ENCODE data around the gene NR1H2.
"Not testable (repeated sequence)": the region's sequence is repeated elsewhere in the genome, so short reads cannot be mapped to it uniquely, and the experiment has no call there.

NR1H2 gene

DNA sequence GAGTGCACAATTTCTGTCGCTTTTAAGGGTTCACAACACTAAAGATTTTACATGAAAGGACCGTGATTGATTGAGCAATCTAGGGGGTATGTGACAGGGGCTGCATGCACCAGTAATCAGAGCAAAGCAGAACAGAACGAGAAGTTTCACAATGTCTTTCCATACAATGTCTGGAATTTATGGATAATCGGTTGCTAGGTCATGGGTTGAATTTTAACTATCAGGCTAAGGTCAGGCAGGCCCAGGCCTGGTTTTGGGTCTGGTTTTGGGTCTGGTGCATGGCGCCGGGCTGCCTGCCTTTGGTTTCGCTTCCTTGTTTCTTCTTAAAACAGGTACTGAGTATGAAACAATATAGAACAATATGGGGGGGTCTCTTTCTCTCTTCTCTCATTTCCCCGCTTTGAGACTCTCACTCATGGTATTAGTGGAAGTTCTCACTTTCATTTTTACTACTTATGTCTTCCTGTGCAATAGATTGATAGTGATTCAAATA is 29.1 kb upstream of the NR1H2 start:
- DNase-seq = not testable (repeated sequence)

DNA sequence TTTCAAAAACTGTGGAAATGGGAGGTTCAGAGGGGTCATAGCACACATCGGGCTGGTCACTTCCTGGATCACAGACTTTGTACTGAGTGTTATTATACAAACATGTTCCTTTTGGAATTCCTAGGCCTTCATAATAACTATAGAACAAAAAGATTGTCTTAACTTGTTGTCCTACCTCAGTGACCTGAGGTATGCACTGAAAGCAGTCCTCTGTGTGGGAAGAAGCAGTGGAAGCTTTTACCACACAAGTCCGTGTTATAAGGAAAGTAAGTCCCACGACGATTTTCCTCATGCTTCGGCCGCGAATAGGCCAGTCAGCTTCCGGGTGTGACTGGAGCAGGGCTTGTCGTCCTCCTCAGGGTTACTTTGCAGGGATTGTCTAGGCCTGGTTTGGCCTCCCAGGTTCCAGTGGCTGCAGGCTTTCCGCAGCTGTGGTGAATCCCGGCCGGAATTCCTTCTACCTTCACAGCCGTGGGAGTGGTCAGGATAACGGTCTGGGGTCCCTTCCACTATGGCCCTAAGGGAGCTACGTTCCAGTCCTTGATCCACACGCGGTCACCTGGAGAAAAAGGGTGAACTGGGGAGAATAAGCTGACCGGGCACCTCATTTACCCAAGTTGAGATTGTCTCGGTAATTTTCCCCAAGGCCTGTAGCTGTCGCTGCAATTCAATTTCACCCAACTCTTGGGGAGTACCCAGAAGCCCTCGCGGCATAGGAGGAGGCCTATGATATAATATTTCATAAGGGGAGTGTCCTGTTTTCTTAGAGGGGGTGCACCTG is 26.8 kb upstream of the NR1H2 start:
- no peak for DNase-seq

DNA sequence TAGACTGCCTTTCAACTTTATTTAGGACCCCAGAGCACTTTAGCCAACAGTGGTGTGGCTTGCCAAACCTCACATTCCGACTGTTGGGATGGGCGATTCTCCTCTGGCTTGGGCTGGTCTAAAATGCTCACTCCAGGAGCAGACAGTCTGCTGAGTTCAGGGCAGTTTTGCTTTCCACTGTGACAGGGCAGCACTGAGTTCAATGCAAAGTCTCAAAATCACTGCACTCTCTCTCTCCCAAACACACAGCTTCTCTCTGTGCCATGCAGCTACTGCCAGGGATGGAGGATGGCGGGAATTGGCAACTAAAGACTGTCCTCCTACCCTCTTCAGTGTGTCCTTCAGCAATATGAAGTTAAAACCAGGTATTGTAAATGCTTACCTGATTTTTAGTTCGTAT is 24.0 kb upstream of the NR1H2 start:
- DNase-seq = no peak

DNA sequence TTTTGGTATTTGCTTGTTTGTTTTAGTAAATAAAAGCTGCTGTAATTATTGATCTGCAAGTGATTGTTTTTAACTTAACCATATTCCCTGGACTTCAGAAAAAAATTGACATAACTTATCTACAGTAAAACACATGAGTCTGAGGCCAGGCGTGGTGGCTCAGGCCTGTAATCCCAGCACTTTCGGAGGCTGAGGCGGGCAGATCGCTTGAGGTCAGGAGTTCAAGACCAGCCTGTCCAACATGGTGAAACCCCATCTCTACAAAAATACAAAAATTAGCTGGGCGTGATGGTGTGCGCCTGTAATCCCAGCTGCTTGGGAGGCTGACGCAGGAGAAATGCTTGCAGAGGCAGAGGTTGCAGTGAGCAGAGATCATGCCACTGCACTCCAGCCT is 22.8 kb upstream of the NR1H2 start:
- not testable (repeated sequence) for DNase-seq

DNA sequence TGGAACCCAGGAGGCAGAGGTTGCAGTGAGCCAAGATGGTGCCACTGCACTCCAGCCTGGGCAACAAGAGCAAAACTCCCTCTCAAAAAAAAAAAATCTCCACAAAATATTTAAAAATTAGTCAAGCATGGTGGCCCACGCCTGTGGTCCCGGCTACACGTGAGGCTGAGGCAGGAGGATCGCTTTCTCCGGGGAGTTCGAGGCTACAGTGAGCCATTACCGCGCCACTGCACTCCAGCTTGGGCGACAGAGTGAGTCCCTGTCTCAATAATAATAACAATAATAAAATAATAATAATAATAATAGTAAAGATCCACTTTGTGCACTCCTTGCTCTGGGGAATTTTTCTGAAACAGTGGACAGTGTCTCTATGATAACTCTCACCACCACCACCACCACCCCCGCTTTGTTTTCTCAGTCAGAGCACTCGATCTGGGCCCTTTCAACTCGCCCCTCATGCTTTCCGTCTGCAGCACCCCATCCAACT is 19.5 kb upstream of the NR1H2 start:
- DNase-seq = no peak

DNA sequence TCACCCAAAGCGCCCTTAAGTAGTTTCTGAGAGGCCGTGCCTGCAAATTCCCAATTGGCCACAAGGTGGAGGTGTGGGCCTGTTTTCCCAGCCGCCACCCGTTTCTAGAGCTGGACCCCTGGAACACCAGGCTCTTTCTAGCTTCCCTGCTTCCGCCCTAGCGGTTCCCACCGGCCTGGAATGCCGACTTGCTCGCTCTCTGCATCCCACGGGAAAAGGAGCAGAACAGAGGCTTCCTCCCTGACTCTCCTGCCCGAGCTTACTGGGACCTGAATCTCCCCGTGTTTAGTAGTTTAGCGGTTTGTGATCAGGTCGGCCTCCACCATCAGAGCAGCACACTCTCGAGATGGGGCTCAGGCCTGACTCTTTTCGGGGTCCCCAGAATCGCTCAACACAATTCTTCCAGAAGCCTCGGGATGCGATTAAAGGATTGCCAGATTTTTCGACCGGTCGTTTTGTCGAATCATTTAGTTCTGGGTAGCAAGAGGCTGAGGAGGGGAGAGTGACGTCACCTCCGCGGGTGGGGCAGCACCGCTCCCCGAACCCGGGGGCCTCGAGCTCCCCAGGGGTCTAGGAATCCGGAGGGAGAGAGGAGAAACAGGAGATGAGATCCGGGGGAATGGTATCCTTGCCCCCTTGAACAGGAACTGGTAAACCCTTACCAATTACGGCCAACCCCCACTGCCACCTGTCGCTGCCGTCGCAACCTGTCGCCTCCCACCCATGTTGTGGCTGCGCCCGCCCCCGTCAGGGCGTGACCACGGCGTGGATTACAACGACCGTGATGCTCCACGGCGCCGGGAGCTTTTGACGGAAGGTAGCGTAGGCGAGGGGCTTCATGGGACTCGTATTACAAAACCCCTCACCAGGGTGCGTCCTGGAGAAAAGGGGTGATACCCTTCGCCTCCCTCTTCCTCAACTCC is 18.8 kb upstream of the NR1H2 start:
- DNase-seq = peak; percentile 56 to 85 (median 68)

DNA sequence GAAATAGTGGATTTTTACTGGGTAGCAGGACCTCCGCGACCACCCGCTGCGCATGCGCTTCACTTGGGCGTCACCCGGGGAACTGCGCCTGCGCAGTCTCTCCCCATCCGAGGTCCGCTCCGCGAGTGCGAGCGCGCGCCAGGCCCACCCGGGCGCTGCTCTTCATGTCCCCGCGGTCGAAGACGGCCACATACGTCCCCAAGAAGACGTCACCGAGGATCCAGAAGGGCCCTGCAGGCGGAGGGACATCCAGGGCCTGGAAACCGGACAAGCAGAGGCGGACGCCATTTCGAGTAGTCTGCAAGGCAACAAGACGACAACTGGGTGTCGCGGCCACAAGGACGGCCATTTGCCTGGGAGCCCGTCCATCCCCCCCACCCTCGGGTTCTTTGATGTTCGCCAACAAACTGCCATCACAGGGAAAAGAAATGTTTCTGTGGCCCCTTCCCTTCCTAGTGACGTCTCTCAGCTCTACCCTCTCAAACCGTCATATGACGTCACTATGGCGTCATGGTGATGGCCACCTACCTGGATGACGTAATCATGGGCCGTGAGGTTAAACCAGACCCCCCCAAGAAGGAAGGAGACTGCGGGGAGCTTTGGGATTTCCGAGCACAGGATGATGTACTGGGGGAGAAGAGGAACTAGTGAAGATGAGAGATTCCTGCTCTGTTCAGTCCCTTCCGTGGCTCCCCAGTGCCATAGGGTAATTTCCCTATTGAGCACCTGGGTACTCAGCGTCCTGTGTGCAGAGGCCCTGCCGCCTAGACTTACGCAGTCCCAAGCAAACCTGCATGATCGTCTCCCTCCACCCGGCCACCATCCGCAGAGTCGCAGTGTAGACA is 17.6 kb upstream of the NR1H2 start:
- peak; percentile 41 to 73 (median 54) for DNase-seq

DNA sequence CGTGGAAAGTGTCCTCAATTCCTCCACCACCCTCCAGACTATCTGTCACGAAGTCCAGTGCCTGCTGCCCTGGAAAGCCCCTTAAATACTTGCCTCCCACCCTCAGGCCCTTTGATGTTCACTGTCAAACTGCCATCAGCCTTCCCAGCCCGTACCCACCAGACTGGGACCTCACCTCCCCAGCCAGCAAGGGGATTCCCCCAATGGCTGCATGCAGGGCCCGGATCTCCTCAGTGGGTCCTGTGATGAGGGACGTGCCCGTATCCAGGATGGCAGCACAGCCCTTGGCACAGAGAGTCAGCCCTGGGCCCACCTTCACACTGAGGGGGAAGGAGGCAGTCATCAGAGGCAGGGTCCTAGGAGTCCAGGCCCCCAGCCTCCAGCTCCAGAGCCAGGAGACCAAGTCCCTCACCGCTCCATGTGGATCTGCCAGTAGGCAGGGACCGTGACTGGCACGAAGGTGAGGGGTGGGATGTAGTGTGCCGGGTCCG is 16.9 kb upstream of the NR1H2 start:
- no peak for DNase-seq

DNA sequence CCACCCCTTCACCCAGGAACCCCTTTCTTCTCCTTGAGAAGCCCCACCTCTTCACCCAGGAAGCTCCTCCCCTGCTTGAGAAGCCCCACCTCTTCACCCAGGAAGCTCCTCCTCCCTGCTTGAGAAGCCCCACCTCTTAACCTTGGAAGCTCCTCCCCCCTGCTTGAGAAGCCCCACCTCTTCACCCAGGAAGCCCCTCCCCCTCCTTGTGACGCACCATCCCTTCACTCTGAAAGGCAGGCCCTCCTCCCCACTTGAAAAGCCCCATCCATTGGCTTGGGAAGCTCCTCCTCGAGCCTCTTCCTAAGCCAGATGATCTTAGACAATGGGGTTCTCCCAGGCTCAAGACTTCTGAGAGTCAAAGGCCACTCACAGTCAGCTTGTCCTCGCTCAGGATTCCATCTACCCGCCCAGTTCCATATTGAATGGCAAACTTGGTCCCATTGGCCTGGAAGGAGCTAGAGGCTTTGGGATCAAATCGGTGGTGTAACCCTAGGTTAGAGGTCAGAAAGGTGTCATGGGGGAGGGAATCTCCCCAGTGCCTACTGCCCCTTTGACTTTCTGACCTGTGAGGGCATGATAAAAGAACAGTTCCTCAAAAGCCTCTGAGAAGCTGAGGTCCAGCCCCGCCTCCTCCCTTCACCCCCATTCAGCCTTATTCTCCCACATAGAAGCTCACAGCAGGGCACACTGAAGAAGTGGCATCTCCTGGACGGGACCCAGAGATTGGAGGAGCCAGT is 14.8 kb upstream of the NR1H2 start:
- no peak for DNase-seq

DNA sequence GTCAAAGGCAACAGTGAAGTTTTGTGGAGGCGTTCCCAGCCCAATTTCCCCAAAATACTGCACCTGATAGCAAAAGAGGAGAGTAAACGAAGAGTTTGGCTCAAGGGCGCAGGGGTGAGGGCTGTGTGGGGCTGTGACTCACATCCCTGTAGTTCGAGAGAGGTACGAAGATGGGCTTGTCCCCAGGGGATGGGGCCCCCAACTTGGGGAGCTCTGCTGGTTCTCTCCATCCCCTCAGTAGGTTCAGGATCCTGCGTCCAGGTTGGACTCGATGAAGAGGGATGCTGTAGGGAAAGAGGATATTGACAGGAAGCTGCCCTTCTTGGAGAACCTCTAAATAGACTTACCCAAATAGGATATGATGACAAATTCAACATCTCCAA is 14.2 kb upstream of the NR1H2 start:
- no peak for DNase-seq

DNA sequence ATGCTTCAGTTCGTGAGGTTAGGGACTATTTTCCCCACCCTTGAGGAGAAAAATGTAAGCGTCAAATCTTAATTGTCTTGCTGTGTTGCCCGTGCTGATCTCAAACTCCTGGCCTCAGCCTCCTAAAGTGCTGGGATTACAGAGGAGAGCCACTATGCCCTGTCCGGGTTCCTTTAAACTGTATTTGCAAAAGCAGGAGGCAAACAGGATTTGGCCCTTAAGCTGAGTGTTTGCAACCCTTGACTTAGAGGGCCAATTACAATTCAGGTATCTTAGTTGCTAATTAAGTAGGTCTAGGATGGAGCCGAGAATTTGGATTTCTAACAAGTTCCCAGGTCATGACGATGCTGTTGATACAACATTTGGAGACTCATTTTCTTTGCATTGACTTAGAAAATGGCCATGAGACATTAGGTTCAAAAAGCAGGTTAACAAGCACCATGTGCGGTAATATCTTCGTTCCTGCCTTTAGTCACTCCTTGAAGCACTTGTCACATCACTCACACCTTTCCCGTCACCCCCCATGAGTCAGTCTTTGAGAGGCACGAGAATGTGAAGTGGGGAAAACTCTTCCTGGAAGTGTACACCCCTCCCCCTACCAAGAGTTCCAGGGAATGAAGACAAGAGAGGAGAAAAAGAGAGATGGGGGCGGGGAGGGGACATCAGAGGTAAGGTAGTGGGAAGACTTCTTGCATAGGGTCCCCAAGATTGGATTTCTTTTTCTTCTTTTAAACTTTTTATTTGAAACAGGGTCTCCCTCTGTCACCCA is 13.4 kb upstream of the NR1H2 start:
- no peak for DNase-seq

DNA sequence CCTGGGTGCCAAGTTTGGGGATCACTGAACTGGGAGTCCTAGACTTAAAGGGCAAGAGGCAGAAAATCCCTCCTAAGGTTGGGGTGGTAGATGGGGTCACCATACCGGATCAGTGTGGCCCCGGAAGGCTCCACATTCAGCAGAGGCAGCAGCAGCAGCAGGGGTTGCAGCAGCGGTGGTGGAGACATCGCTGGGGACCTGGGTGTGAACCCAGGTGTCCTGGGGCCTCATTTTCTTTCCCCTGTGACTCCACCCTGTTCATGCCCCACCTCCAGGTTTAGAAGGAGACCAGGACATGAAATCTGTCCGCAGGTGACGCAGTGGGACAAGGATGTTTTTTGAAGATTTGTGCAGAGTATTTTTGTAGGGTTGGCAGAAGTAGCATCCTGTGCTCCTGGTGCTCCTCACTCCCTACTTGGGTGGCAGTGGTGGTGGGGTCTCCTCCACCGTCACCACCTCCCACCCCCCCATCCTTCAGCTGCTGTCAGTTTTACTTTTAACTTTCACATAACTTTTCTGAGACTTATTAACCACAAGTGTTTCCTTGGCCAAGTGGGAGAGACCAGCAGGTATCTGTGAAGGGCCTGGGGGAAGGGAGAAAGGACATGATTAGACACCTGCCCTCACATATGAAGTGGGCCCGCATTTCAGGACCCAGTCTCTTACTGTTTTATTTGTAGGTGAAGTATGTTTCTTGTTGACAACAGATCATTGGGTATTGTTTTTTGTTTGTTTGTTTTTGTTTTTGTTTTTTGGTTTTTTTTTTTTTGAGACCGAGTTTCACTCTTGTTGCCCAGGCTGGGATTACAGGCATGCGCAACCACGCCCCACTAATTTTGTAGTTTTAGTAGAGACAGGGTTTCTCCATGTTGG is 10.6 kb upstream of the NR1H2 start, which contains the start of gene NAPSA:
NAPSA (minus strand) TSS at position 206 of the 873 bp plus-strand sequence; CDS start at position 188, 18 bp downstream.
- no peak for DNase-seq

DNA sequence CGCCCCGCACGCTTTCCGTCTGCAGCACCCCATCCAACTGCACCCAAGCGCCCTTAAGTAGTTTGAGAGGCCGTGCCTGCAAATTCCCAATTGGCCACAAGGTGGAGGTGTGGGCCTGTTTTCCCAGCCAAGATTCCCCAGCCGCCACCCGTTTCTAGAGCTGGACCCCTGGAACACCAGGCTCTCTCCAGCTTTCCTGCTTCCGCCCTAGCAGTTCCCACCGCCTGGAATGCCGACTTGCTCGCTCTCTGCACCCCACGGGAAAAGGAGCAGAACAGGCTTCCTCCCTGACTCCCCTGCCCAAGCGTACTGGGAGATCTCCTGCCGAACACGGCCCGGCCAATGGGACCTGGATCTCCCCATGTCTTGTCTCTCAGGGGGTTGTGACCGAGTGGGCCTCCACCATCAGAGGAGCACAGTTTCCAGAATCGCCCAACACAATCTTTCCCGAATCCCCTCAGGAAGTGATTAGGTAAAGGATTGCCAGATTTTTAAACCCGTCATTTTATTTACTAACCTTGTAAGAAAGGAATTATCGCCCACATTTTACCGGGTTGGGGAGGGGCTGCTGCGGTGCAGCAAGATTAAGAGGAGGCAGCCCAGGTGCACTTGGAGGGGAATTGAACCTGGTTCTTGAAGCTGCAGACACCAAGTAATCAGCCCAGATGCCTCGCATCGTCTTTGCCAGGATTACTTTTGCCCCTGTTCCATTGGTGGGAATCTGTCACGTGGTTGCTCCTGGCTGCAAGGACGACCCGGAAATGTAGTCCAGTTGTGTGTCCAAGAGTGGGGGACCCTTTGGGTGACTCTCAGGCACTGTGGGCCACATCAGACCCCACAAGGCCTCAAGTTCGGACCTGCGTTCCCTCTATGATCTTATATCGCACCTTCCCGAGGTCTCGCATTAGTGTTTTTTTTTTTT is 7.3 kb upstream of the NR1H2 start:
- DNase-seq = peak; percentile 37 to 67 (median 57)

DNA sequence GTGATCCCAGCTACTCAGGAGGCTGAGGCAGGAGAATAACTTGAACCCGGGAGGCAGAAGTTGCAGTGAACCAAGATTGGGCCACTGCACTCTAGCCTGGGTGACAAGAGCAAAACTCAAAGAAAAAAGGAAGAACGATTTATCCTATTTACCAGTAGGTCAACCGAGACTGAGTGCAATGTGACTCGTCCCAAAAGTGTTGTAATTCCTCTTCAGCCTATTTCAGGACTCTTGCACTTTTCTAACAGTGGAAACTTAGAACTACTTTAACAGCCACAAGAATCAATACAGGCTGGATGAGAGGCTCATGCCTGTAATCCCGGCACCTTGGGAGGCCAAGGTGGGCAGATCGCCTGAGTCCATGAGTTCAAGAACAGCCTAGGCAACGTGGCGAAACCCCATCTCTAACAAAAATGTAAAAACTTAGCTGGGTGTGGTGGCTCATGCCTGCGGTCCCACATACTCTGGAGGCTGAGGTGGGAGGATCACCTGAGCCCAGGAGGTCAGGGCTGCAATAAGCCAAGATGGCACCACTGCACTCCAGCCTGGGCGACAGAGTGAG is 4.3 kb upstream of the NR1H2 start:
- DNase-seq = no peak

DNA sequence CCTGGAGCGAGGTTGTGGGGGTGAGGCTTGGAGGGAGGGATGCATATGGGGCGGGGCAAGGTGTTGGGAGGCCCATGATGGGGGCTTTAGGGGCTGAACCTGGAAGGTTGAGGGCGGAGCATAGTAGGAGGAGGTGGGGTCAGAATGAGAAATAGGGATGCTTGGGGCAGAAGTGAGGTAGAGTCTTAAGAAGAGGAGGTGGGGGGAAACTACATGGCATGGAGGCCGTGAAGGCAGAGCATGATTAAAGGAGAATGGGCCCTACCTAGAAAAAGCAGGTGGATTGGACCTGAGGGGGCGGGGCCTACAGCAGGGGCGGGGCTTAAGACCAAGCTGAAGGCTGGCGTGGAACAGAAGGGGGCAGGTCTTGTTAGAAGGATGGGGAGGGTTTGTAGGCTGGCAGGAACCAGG is 799 bp downstream of the NR1H2 start:
- DNase-seq = peak in 1 of 4 experiments; percentile 50

DNA sequence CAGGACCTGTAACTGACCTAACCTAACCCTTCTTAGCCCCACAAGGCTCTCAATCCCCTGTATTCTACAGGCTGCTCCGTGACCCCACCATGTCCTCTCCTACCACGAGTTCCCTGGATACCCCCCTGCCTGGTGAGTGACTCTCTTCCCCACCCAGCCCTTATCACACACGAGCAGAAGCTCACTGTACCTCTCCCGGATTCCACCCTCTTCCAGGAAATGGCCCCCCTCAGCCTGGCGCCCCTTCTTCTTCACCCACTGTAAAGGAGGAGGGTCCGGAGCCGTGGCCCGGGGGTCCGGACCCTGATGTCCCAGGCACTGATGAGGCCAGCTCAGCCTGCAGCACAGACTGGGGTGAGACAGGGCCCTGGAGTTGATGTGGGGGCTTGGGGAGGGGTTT is 1.3 kb downstream of the NR1H2 start:
- DNase-seq = no peak

DNA sequence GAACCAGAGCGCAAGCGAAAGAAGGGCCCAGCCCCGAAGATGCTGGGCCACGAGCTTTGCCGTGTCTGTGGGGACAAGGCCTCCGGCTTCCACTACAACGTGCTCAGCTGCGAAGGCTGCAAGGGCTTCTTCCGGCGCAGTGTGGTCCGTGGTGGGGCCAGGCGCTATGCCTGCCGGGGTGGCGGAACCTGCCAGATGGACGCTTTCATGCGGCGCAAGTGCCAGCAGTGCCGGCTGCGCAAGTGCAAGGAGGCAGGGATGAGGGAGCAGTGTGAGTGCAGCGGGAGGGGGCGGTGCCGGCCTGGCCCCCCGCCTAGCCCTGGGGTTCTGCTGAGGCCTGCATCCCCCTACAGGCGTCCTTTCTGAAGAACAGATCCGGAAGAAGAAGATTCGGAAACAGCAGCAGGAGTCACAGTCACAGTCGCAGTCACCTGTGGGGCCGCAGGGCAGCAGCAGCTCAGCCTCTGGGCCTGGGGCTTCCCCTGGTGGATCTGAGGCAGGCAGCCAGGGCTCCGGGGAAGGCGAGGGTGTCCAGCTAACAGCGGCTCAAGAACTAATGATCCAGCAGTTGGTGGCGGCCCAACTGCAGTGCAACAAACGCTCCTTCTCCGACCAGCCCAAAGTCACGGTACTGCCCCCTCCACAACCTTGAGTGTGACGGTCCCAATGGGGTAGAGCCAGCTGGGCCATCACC is 2.1 kb downstream of the NR1H2 start:
- DNase-seq = no peak

DNA sequence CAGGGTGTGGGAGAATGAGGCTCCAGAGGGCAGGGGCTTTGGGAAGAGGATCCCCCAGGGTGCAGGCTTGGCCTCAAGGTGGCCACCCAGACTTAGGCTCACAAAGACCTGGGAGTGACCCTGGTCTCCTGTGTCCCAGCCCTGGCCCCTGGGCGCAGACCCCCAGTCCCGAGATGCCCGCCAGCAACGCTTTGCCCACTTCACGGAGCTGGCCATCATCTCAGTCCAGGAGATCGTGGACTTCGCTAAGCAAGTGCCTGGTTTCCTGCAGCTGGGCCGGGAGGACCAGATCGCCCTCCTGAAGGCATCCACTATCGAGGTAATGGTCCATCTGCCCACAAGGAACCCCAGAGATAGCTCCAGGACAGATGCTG is 2.6 kb downstream of the NR1H2 start:
- DNase-seq = no peak

All from activated naive CD4-positive, alpha-beta T cell (primary cell).